ENCODE results near the gene PHF10.

- TF ChIP-seq POLR2A (IDR thresholded peaks at IDR 0.05; ENCODE audit: extremely low read depth, insufficient read length) (no peak), CTCF (IDR thresholded peaks at IDR 0.05; ENCODE audit: low read depth, low read length) (no peak), MAX (IDR thresholded peaks at IDR 0.05; ENCODE audit: low read depth, low read length) (no peak), MYC (IDR thresholded peaks at IDR 0.05; ENCODE audit: low read depth, low read length) (no peak)
Measured at GRCh38 chr6:169709293-169709692, 15.0 kb downstream of the PHF10 start.
